Measurements from ENCODE around the gene TMEM203. TPM values are rescaled to one million over a fixed set of nuclear protein-coding genes. Genes with fewer than 3 reads are reported as not detected.

The TMEM203 gene
- total RNA-seq, 1 experiment from 2014 or later = 36.4 TPM

- DNase-seq (no peak), ATAC-seq (no peak)
- Histone ChIP-seq H3K9me3 (ENCODE audit: low read length) (no peaks in the 10 kb centered on the region), H3K27me3 (ENCODE audit: low read length) (peaks cover 12% of the 10 kb centered on the region), H3K4me1 (ENCODE audit: insufficient read depth, low read length) (no peaks in the 10 kb centered on the region; the same call in 1 of the 2 replicates), H3K9me2 (replicated peaks; ENCODE audit: low read length) (no peaks in the 10 kb centered on the region), H3K9ac (ENCODE audit: low read length) (no peak overlapping the region), H3K4me3 (ENCODE audit: low read length) (no peak overlapping the region), H3F3A (ENCODE audit: low read length, unreplicated experiment) (no peaks in the 10 kb centered on the region), H3K4me2 (ENCODE audit: low read length) (no peak overlapping the region), H3K79me2 (ENCODE audit: low read length) (no peaks in the 10 kb centered on the region), H3K36me3 (ENCODE audit: low read depth, low read length) (no peaks in the 10 kb centered on the region), H4K20me1 (ENCODE audit: low read length) (no peaks in the 10 kb centered on the region), H3K27ac (ENCODE audit: low read length) (no peak overlapping the region), H2AFZ (ENCODE audit: low read length) (no peak overlapping the region)
- POLR2A ChIA-PET (ENCODE audit: unreplicated experiment) = no interaction called here
- CTCF ChIA-PET = no interaction called here
- TF ChIP-seq EZH2phosphoT487 (IDR thresholded peaks at IDR 0.05; ENCODE audit: borderline replicate concordance, low read length) = no peak
- TF ChIP-seq EZH2 (IDR thresholded peaks at IDR 0.05; ENCODE audit: low read length, unreplicated experiment) = no peak
- no peak for TF ChIP-seq CTCF (conservative IDR thresholded peaks at IDR 0.05; ENCODE audit: low read depth, low read length)
- no TSS peak for BruUV-seq (replicated peaks)
- intact Hi-C loops (cut with micrococcal nuclease) = no loop called here
Observed at GRCh38 chr9:137164370-137165249, 40.8 kb downstream of the TMEM203 start.

- no peaks in the 10 kb centered on the region for H3K9me2 ChIP-seq (replicated peaks; ENCODE audit: low read length)
- no TSS peak for BruUV-seq (replicated peaks)
- CTCF ChIA-PET = no interaction called here
- TF ChIP-seq EZH2phosphoT487 (IDR thresholded peaks at IDR 0.05; ENCODE audit: borderline replicate concordance, low read length) = no peak
- TF ChIP-seq CTCF (conservative IDR thresholded peaks at IDR 0.05; ENCODE audit: low read depth, low read length) = no peak
- TF ChIP-seq EZH2 (IDR thresholded peaks at IDR 0.05; ENCODE audit: low read length, unreplicated experiment) = no peak
- H3K27ac ChIP-seq (ENCODE audit: low read length) = no peak overlapping the region
- no peaks in the 10 kb centered on the region; the same call in 1 of the 2 replicates for H3K4me1 ChIP-seq (ENCODE audit: insufficient read depth, low read length)
- no peak overlapping the region for H2AFZ ChIP-seq (ENCODE audit: low read length)
- no peak overlapping the region for H3K4me2 ChIP-seq (ENCODE audit: low read length)
- ATAC-seq (no peak), DNase-seq (no peak)
- no peaks in the 10 kb centered on the region for H3F3A ChIP-seq (ENCODE audit: low read length, unreplicated experiment)
- no peaks in the 10 kb centered on the region for H4K20me1 ChIP-seq (ENCODE audit: low read length)
- no peak overlapping the region for H3K4me3 ChIP-seq (ENCODE audit: low read length)
- no peaks in the 10 kb centered on the region for H3K9me3 ChIP-seq (ENCODE audit: low read length)
- H3K36me3 ChIP-seq (ENCODE audit: low read depth, low read length) = no peaks in the 10 kb centered on the region
- POLR2A ChIA-PET (ENCODE audit: unreplicated experiment) = no interaction called here
- H3K79me2 ChIP-seq (ENCODE audit: low read length) = no peaks in the 10 kb centered on the region
- peaks cover 20% of the 10 kb centered on the region for H3K27me3 ChIP-seq (ENCODE audit: low read length)
- intact Hi-C loops (cut with micrococcal nuclease) = no loop called here
- H3K9ac ChIP-seq (ENCODE audit: low read length) = no peak overlapping the region
Observed at GRCh38 chr9:137163805-137164204, 41.6 kb downstream of the TMEM203 start.

- intact Hi-C loops (cut with micrococcal nuclease) = no loop called here
- Histone ChIP-seq H4K20me1 (ENCODE audit: low read length) (no peaks in the 10 kb centered on the region), H3F3A (ENCODE audit: low read length, unreplicated experiment) (no peaks in the 10 kb centered on the region), H3K4me2 (ENCODE audit: low read length) (no peak overlapping the region), H3K9me3 (ENCODE audit: low read length) (no peaks in the 10 kb centered on the region), H3K36me3 (ENCODE audit: low read depth, low read length) (no peaks in the 10 kb centered on the region), H3K27me3 (ENCODE audit: low read length) (peaks cover 24% of the 10 kb centered on the region), H3K27ac (ENCODE audit: low read length) (no peak overlapping the region), H3K9ac (ENCODE audit: low read length) (no peak overlapping the region), H2AFZ (ENCODE audit: low read length) (no peak overlapping the region), H3K4me1 (ENCODE audit: insufficient read depth, low read length) (no peaks in the 10 kb centered on the region; the same call in 1 of the 2 replicates), H3K79me2 (ENCODE audit: low read length) (no peaks in the 10 kb centered on the region), H3K4me3 (ENCODE audit: low read length) (no peak overlapping the region), H3K9me2 (replicated peaks; ENCODE audit: low read length) (no peaks in the 10 kb centered on the region)
- ChIA-PET CTCF (no interaction called here), POLR2A (ENCODE audit: unreplicated experiment) (no interaction called here)
- TF ChIP-seq CTCF (conservative IDR thresholded peaks at IDR 0.05; ENCODE audit: low read depth, low read length) (no peak), EZH2phosphoT487 (IDR thresholded peaks at IDR 0.05; ENCODE audit: borderline replicate concordance, low read length) (no peak), EZH2 (IDR thresholded peaks at IDR 0.05; ENCODE audit: low read length, unreplicated experiment) (no peak)
- ATAC-seq (no peak), DNase-seq (no peak)
- BruUV-seq (replicated peaks) = no TSS peak
Observed at GRCh38 chr9:137163365-137163715, 42.1 kb downstream of the TMEM203 start.

Measured in PC-3 (cell line).